H1 (cell line): ENCODE results near the gene BABAM2. TPM values are rescaled to one million over a fixed set of nuclear protein-coding genes. Genes with fewer than 3 reads are reported as not detected.

Source experiments
- CTCF ChIA-PET: fragments of 300-600 bp; sonication (Branson Sonifier 250); formaldehyde crosslinking; loops from one replicate; lab custom pipeline; 2021; ENCODE audit not compliant: partially characterized antibody; lab: Charles Lee
- POLR2A ChIA-PET: fragments of 300-600 bp; sonication (Branson Sonifier 250); formaldehyde crosslinking; loops from one replicate; lab custom pipeline; 2021; ENCODE audit warnings: inconsistent platforms; ENCODE audit not compliant: partially characterized antibody; lab: Charles Lee
- DNase-seq, 2 experiments: peaks; one replicate each; pipeline versions ENCODE4 v3.0.0 to v3.0.0-alpha.2; 2010 to 2022; ENCODE audit warnings: low spot score in 2 of 2, low read depth in 1 of 2, mixed read lengths in 1 of 2
- FAIRE-seq: peaks from 2 replicates; lab custom pipeline; 2011; peaks lifted over from hg19 to GRCh38; lab: Jason Lieb, UNC
- H2AFZ ChIP-seq: 2 replicates; pipeline ENCODE4 v1.8.1; 2012; ENCODE audit warnings: low read length, inconsistent platforms
- H2AK5ac ChIP-seq: 2 replicates; pipeline ENCODE4 v1.6.1; 2013; ENCODE audit warnings: low read depth, low read length
- H2BK120ac ChIP-seq: replicated peaks from 2 replicates; pipeline ENCODE3; 2013; ENCODE audit warnings: low read depth, low read length, inconsistent platforms
- H2BK12ac ChIP-seq: 2 replicates; pipeline ENCODE4 v1.6.1; 2013; ENCODE audit warnings: low read depth, low read length
- H2BK15ac ChIP-seq: 2 replicates; pipeline ENCODE4 v1.6.1; 2013; ENCODE audit warnings: low read length
- H2BK20ac ChIP-seq: 2 replicates; pipeline ENCODE4 v1.6.1; 2013; ENCODE audit warnings: low read length
- H2BK5ac ChIP-seq: 2 replicates; pipeline ENCODE4 v1.6.1; 2013; ENCODE audit warnings: low read depth, low read length
- H3K14ac ChIP-seq: 2 replicates; pipeline ENCODE4 v1.6.1; 2013; ENCODE audit warnings: inconsistent platforms; ENCODE audit not compliant: insufficient read length
- H3K18ac ChIP-seq: 2 replicates; pipeline ENCODE4 v1.6.1; 2013; ENCODE audit warnings: low read length; ENCODE audit errors: extremely low read depth
- H3K23ac ChIP-seq: 2 replicates; pipeline ENCODE4 v1.6.1; 2013; ENCODE audit warnings: inconsistent platforms; ENCODE audit not compliant: insufficient read length
- H3K23me2 ChIP-seq: 2 replicates; pipeline ENCODE4 v1.6.1; 2013; ENCODE audit warnings: low read depth, low read length
- H3K27ac ChIP-seq: 2 replicates; pipeline ENCODE4 v1.6.1; 2011; ENCODE audit warnings: low read depth, low read length, inconsistent platforms
- H3K27me3 ChIP-seq, 4 experiments: replicated peaks in 1 of 4; 1 replicate in 1 of 4; 2 replicates in 3 of 4; pipeline versions ENCODE4 v1.6.1 to v1.8.1; 2011 to 2013; ENCODE audit warnings: low read length in 3 of 4, mild to moderate bottlenecking in 3 of 4, inconsistent platforms in 2 of 4, mixed read lengths in 2 of 4, moderate library complexity in 1 of 4; ENCODE audit not compliant: control insufficient read depth in 3 of 4, insufficient read depth in 3 of 4; ENCODE audit errors: extremely low read depth in 1 of 4
- H3K36me3 ChIP-seq, 4 experiments: 2 replicates each; pipeline versions ENCODE4 v1.6.1 to v1.8.1; 2011 to 2013; ENCODE audit warnings: mild to moderate bottlenecking in 4 of 4, low read length in 3 of 4, moderate library complexity in 2 of 4, control low read depth in 1 of 4, inconsistent platforms in 1 of 4; ENCODE audit not compliant: insufficient read depth in 4 of 4, control insufficient read depth in 2 of 4
- H3K4ac ChIP-seq: replicated peaks from 2 replicates; pipeline ENCODE3; 2013; ENCODE audit warnings: low read length, low read depth, mixed read lengths, inconsistent platforms; ENCODE audit not compliant: insufficient read length
- H3K4me1 ChIP-seq, 4 experiments: replicated peaks in 1 of 4; 1 replicate in 1 of 4; 2 replicates in 3 of 4; pipeline versions ENCODE4 v1.6.1 to v1.8.1; 2011 to 2013; ENCODE audit warnings: low read length in 3 of 4, inconsistent platforms in 2 of 4, mixed read lengths in 1 of 4; ENCODE audit not compliant: insufficient read depth in 4 of 4, control insufficient read depth in 3 of 4
- H3K4me2 ChIP-seq, 2 experiments: 2 replicates each; pipeline versions ENCODE4 v1.6.1 to v1.8.1; 2011 to 2013; ENCODE audit warnings: low read depth in 2 of 2, low read length in 2 of 2, control low read depth in 1 of 2, inconsistent platforms in 1 of 2, mild to moderate bottlenecking in 1 of 2; ENCODE audit not compliant: insufficient read depth in 1 of 2
- H3K4me3 ChIP-seq, 4 experiments: fragments of 200-600, 300-600 bp in 1 of 4; sonication (generic), shearing (Covaris generic), sonication (Bioruptor Twin) in 1 of 4; 2 replicates each; pipeline versions ENCODE4 v1.5.1 to v1.8.1; 2011 to 2016; ENCODE audit warnings: low read length in 4 of 4, low read depth in 3 of 4, control low read depth in 2 of 4, inconsistent platforms in 2 of 4, mild to moderate bottlenecking in 2 of 4, mixed read lengths in 1 of 4, moderate library complexity in 1 of 4; ENCODE audit not compliant: insufficient read depth in 2 of 4; ENCODE audit errors: extremely low read depth in 1 of 4
- H3K56ac ChIP-seq: replicated peaks from 2 replicates; pipeline ENCODE3; 2013; ENCODE audit warnings: low read depth, mild to moderate bottlenecking, mixed read lengths, low read length, inconsistent platforms; ENCODE audit not compliant: insufficient read length
- H3K79me1 ChIP-seq: 2 replicates; pipeline ENCODE4 v1.6.1; 2013; ENCODE audit warnings: low read depth, low read length, control low read depth
- H3K79me2 ChIP-seq, 2 experiments: 2 replicates each; pipeline versions ENCODE4 v1.6.1 to v1.8.1; 2012 to 2013; ENCODE audit warnings: low read length in 2 of 2, mild to moderate bottlenecking in 2 of 2, inconsistent platforms in 1 of 2; ENCODE audit not compliant: insufficient read depth in 2 of 2, control insufficient read depth in 1 of 2
- H3K9ac ChIP-seq, 4 experiments: replicated peaks in 1 of 4; 1 replicate in 1 of 4; 2 replicates in 3 of 4; pipeline versions ENCODE4 v1.6.1 to v1.8.1; 2011 to 2013; ENCODE audit warnings: low read depth in 3 of 4, low read length in 3 of 4, control low read depth in 2 of 4, mild to moderate bottlenecking in 2 of 4, moderate library complexity in 2 of 4, inconsistent platforms in 1 of 4; ENCODE audit errors: extremely low read depth in 1 of 4
- H3K9me3 ChIP-seq, 2 experiments: 2 replicates each; pipeline versions ENCODE4 v1.6.1 to v1.8.1; 2012 to 2013; ENCODE audit warnings: mild to moderate bottlenecking in 2 of 2, moderate library complexity in 2 of 2, control low read depth in 1 of 2, inconsistent platforms in 1 of 2, low read depth in 1 of 2, low read length in 1 of 2, mixed read lengths in 1 of 2; ENCODE audit not compliant: insufficient read depth in 2 of 2
- H4K20me1 ChIP-seq, 2 experiments: replicated peaks in 1 of 2; 2 replicates each; pipeline versions ENCODE3 to v1.8.1; 2011 to 2013; ENCODE audit warnings: inconsistent platforms in 2 of 2, low read length in 2 of 2, mild to moderate bottlenecking in 1 of 2; ENCODE audit not compliant: insufficient read depth in 2 of 2, control insufficient read depth in 1 of 2
- H4K5ac ChIP-seq: 2 replicates; pipeline ENCODE4 v1.6.1; 2013; ENCODE audit warnings: low read length, low read depth, mixed read lengths, inconsistent platforms; ENCODE audit not compliant: insufficient read length
- H4K8ac ChIP-seq: 2 replicates; pipeline ENCODE4 v1.8.0; 2013; ENCODE audit warnings: mild to moderate bottlenecking, moderate library complexity, low read length, inconsistent platforms; ENCODE audit not compliant: insufficient read depth; ENCODE audit errors: extremely low read depth
- H4K91ac ChIP-seq: replicated peaks from 2 replicates; pipeline ENCODE3; 2013; ENCODE audit warnings: low read length, mixed read lengths, inconsistent platforms; ENCODE audit not compliant: insufficient read length
- ASH2L ChIP-seq: fragments of 200-600, 300-600 bp; sonication (generic); IDR thresholded peaks from one replicate; pipeline ENCODE4 v1.7.1; 2017; ENCODE audit warnings: low read length
- CBX5 ChIP-seq: fragments of 300-800, 300-1000 bp; sonication (generic); IDR thresholded peaks from 2 replicates; pipeline ENCODE4 v1.7.1; 2016; ENCODE audit warnings: antibody characterized with exemption, low read length, low read depth
- CHD1 ChIP-seq: IDR thresholded peaks from 2 replicates; pipeline ENCODE4 v1.6.1; 2012; ENCODE audit warnings: low read depth, low read length, improper control_type of control experiment
- CHD2 ChIP-seq: IDR thresholded peaks from 2 replicates; pipeline ENCODE4 v1.6.1; 2012; ENCODE audit warnings: low read length, improper control_type of control experiment
- CTBP2 ChIP-seq: IDR thresholded peaks from 2 replicates; pipeline ENCODE4 v1.7.0; 2011; ENCODE audit warnings: borderline replicate concordance, mild to moderate bottlenecking, moderate library complexity, mixed read lengths, low read length; ENCODE audit not compliant: insufficient read depth, insufficient read length
- GTF2F1 ChIP-seq: IDR thresholded peaks from 2 replicates; pipeline ENCODE4 v1.6.1; 2012; ENCODE audit warnings: low read depth, low read length, improper control_type of control experiment, borderline replicate concordance
- JUND ChIP-seq: IDR thresholded peaks from 2 replicates; pipeline ENCODE4 v1.6.1; 2011; ENCODE audit warnings: mild to moderate bottlenecking, improper control_type of control experiment, low read length
- NRF1 ChIP-seq: IDR thresholded peaks from 2 replicates; pipeline ENCODE4 v1.6.1; 2011; ENCODE audit warnings: mild to moderate bottlenecking, low read depth, low read length, improper control_type of control experiment
- RBBP5 ChIP-seq: IDR thresholded peaks from 2 replicates; pipeline ENCODE4 v1.7.1; 2012; ENCODE audit warnings: low read depth, mild to moderate bottlenecking, inconsistent platforms, low read length, moderate library complexity, borderline replicate concordance
- SUZ12 ChIP-seq: fragments of 200-600 bp; sonication (generic); IDR thresholded peaks from 2 replicates; pipeline ENCODE4 v1.6.1; 2012; ENCODE audit warnings: mild to moderate bottlenecking, inconsistent platforms, low read length, moderate library complexity, mixed read lengths
- TAF1 ChIP-seq: IDR thresholded peaks from 2 replicates; pipeline ENCODE4 v1.6.1; 2011; ENCODE audit warnings: mild to moderate bottlenecking, low read depth, low read length
- WGBS, 2 experiments: shearing (Covaris generic) in 1 of 2; methylation state at CpG; one replicate each; pipeline versions ENCODE4 v1.1.6 to v1.1.7; 2013 to 2015; ENCODE audit warnings: low lambda C conversion rate in 2 of 2, mixed read lengths in 2 of 2, inconsistent platforms in 1 of 2, low coverage in 1 of 2, missing lambda C conversion rate in 1 of 2; ENCODE audit not compliant: insufficient replicate concordance in 2 of 2, insufficient coverage in 1 of 2, insufficient read length in 1 of 2; ENCODE audit errors: extremely low coverage in 1 of 2, missing lambda C conversion rate in 1 of 2; 5-methylcytosine and 5-hydroxymethylcytosine counted together
- polyA plus RNA-seq, 7 experiments: library from polyadenylated mRNA; depleted of rRNA in 3 of 7; stranded (reverse) in 5 of 7; unstranded in 2 of 7; fragments of >200 nt in 5 of 7; fragments of 200-250 nt in 2 of 7; gene quantifications; 1 replicate in 5 of 7; 2 replicates in 1 of 7; 4 replicates in 1 of 7; pipeline versions ENCODE4 v1.2.1 to v1.2.3, GENCODE V29; 2011 to 2013; ENCODE audit warnings: missing spikeins in 2 of 7, mixed read lengths in 2 of 7
- total RNA-seq: library from RNA; stranded (reverse); fragmentation: NEBNext Ultra II Directional; extraction: Animal tissue kit (Norgen Biotek cat#: 25700); gene quantifications from 2 replicates; pipeline ENCODE4 v1.2.1, GENCODE V29; 2021
- TF ChIP-seq, protein P1 (sequence below): IDR thresholded peaks from 2 replicates; pipeline ENCODE4 v1.6.1; 2012; ENCODE audit warnings: low read length, inconsistent platforms
- TF ChIP-seq, protein P2 (sequence below): IDR thresholded peaks from 2 replicates; pipeline ENCODE4 v1.6.1; 2012; ENCODE audit warnings: inconsistent platforms

Gene BABAM2
- total and polyA plus RNA-seq, 2 of the 8 experiments (the other 6 are each of a cell fraction or from before 2014, with no cell fraction given) = 15.8 to 20.9 TPM

GRCh38 chr2:28032816-28033215 lies 142.3 kb downstream of the BABAM2 start:
- FAIRE-seq (no peak), DNase-seq (no peak)
- no peaks in the 10 kb centered on the region for H3K27me3 ChIP-seq
- no peak overlapping the region for H3K4me2 ChIP-seq
- H3K36me3 ChIP-seq = no peaks in the 10 kb centered on the region
- H3K23ac ChIP-seq = no peak overlapping the region
- no peak overlapping the region for H4K91ac ChIP-seq
- no peak overlapping the region for H3K9ac ChIP-seq
- no peak overlapping the region for H2BK15ac ChIP-seq
- no peak overlapping the region for H2BK20ac ChIP-seq
- no peak overlapping the region for H3K14ac ChIP-seq
- H4K20me1 ChIP-seq = no peaks in the 10 kb centered on the region
- no peak overlapping the region for H3K4me3 ChIP-seq
- peaks cover 0 to 3% (median 0%) of the 10 kb centered on the region in 4 experiments; a peak in 1 of 7 replicates for H3K4me1 ChIP-seq
- no peaks in the 10 kb centered on the region for H3K9me3 ChIP-seq
- H3K4ac ChIP-seq = no peak overlapping the region
- no peak overlapping the region for H3K56ac ChIP-seq
- no peak overlapping the region for H4K5ac ChIP-seq
- H2AK5ac ChIP-seq = no peak overlapping the region
- H2BK5ac ChIP-seq = no peak overlapping the region
- no peak overlapping the region for H3K27ac ChIP-seq
- H4K8ac ChIP-seq = no peak overlapping the region
- ChIA-PET POLR2A (no interaction called here), CTCF (no interaction called here)
- WGBS, 2 experiments = 86% methylated on average over 4 of the region's 4 CpGs; no CpG with 5 or more reads in 1 of the 2 experiments
- H2BK120ac ChIP-seq = no peak overlapping the region
- no peaks in the 10 kb centered on the region for H3K79me2 ChIP-seq
- H3K18ac ChIP-seq = no peak overlapping the region
- no peak overlapping the region for H2AFZ ChIP-seq
- no peaks in the 10 kb centered on the region for H3K23me2 ChIP-seq
- no peaks in the 10 kb centered on the region for H3K79me1 ChIP-seq
- no peak overlapping the region for H2BK12ac ChIP-seq
- TF ChIP-seq JUND = no peak
- no peak for TF ChIP-seq ASH2L
- no peak for TF ChIP-seq TAF1
- TF ChIP-seq RBBP5 = no peak
- TF ChIP-seq, protein P1, sequence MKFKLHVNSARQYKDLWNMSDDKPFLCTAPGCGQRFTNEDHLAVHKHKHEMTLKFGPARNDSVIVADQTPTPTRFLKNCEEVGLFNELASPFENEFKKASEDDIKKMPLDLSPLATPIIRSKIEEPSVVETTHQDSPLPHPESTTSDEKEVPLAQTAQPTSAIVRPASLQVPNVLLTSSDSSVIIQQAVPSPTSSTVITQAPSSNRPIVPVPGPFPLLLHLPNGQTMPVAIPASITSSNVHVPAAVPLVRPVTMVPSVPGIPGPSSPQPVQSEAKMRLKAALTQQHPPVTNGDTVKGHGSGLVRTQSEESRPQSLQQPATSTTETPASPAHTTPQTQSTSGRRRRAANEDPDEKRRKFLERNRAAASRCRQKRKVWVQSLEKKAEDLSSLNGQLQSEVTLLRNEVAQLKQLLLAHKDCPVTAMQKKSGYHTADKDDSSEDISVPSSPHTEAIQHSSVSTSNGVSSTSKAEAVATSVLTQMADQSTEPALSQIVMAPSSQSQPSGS = no peak
- TF ChIP-seq CBX5 = no peak
- no peak for TF ChIP-seq CHD2
- no peak for TF ChIP-seq GTF2F1
- TF ChIP-seq NRF1 = no peak
- no peak for TF ChIP-seq CHD1
- TF ChIP-seq, protein P2, sequence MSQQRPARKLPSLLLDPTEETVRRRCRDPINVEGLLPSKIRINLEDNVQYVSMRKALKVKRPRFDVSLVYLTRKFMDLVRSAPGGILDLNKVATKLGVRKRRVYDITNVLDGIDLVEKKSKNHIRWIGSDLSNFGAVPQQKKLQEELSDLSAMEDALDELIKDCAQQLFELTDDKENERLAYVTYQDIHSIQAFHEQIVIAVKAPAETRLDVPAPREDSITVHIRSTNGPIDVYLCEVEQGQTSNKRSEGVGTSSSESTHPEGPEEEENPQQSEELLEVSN = no peak
- TF ChIP-seq CTBP2 = no peak
- TF ChIP-seq SUZ12 = no peak
